HG03521 (cell line): Measurements from ENCODE around the gene MAML2.

ENCODE experiments used
- ATAC-seq: cut with Tn5 transposase; IDR thresholded peaks from one replicate; pipeline ENCODE4 v1.9.1; 2021; ENCODE audit warnings: mild to moderate bottlenecking, moderate library complexity; ENCODE audit not compliant: unreplicated experiment

The MAML2 gene

DNA sequence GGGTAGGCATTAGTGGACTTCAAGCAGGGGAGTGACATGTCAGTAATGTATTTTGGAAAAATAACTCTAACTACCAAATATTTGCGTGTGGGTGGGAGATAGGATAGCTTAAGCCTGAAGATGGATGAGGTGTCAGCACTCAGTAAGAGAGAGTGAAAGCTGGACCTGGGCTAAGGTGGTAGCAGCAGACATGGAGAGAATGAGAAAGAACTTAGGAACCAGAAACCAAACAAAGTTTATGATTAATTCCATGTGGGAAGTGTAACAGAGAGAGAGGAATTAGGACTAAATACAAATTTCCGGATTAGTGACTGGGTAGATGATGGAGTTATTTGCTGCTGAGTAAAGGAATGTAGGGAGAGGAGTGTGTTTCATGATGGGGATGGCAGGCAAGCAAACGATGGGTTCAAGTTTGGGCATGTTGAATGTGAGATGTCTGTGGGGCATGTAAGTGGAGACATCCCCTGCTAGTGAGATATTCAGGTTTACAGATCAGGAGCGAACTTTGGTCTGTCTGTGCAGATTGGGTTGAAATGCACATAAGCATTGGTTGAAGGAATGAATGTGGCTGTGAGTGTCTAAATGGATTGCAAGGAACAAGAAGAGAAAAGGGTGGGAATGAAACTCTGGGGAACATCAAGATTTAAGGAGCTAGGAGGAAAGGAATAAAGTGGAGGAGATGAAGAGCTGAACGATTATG is 233.5 kb downstream of the MAML2 start:
- ATAC-seq = no peak

- no peak for ATAC-seq
Observed at GRCh38 chr11:96107143-96107824, 235.7 kb downstream of the MAML2 start.

- no peak for ATAC-seq
Observed at GRCh38 chr11:96106645-96107044, 236.3 kb downstream of the MAML2 start.

DNA sequence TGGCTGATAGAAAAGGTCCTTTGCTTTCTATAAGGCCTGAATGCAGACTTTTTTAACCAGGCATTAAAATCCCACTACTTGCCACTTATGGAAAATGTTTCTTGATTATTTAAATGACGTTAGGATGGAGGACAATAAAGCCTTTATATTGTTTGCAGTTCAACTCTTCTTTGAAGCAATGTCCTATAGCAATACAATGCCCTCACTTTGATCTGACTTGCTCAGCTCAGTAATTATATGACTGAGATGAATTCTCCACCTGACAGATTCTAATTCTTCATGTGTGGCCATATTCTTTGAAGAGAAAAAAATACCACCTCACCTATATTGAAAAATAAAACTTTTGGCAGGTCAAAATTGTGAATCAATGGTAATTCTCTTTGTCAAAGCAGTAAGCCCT is 237.1 kb downstream of the MAML2 start:
- ATAC-seq = no peak

DNA sequence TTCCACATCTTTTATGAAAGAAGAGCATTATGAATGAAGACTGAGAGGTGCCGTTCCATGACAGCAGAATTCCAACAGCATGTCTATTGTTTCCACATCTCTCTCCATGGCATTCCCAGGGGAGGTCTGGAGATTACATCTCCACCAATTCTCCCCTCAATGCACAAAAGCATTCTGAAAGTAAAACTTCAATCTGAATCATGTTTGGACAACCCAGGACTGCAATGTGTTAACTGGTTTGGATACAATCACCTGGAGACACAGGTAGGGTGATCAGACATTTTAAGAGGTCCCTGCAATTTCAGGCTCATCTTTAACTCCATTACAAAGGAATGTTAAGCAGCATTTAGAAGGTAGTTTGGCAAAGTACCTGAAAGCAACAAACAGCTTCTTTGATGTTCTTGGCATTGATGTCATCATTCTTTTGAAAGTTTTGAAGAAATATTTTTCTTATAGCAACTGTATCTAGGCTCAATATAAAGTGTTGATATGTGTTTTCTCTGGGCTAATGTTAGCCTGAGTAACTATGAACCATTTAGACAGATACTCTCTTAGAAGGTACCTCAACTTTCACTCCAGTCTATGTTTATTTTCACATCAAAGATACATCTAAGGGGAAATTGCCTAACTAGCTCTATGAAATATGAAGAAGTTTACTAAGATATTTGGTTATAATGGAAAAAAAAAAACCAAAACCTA is 237.6 kb downstream of the MAML2 start:
- ATAC-seq = no peak

DNA sequence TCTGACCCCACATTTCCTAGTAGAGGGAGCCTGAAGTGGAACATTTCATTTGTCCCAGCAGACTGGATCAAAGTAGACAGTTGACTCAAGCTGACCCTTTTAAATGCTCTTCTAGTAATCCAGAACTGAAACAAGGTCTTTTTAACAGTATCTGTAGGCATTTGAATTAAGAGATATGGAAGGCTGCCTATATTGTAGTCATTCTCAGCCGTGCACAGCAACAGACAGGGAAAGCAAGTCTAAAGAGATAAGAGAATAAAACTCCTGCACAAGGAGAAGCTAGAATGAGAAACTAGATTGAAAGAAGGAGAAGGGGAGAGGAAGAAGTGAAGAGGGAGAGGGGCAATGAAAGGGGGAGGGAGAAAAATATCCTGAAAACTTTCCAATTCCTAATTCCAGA is 238.5 kb downstream of the MAML2 start:
- no peak for ATAC-seq

- ATAC-seq = no peak
Observed at GRCh38 chr11:96103721-96104120, 239.3 kb downstream of the MAML2 start.

- ATAC-seq = no peak
Observed at GRCh38 chr11:96103102-96103501, 239.9 kb downstream of the MAML2 start.

DNA sequence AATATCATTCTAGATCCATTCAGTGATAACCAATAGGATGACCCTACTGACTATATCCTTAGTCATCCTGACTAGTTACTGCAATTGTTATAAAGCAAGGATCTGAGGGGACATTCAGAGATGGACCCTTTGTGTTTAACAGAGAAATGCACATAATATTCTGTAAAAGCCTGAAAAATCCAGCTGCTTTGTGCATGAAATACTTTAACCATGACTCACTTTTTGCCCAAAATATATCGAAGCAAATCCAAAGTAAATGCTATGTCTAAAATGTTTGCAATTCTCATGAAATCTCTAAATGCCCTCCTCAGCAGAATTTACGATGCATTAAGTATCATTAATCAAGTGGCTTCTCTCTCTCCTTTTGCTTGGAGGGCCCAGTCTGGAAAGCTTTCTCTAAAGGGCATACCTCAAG is 240.3 kb downstream of the MAML2 start:
- no peak for ATAC-seq

DNA sequence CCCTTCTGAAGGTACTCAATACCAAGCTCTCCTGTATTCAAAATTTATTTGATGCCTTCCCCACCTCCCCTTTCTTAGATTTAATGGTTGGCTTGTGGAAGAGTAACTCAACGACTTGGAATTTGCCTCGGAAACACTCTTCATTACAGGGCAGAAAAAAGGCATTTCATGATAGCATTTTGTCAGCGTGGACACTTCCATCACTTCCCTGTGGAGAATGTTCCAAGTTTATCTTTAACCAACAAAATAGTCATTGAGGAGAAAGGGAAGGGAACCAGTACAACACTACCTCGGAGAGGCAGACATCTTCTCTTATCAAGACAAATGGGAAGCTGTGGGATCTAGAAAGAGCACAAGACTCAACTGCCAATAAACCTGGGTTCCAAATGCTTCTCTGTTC is 241.8 kb downstream of the MAML2 start:
- ATAC-seq = no peak

DNA sequence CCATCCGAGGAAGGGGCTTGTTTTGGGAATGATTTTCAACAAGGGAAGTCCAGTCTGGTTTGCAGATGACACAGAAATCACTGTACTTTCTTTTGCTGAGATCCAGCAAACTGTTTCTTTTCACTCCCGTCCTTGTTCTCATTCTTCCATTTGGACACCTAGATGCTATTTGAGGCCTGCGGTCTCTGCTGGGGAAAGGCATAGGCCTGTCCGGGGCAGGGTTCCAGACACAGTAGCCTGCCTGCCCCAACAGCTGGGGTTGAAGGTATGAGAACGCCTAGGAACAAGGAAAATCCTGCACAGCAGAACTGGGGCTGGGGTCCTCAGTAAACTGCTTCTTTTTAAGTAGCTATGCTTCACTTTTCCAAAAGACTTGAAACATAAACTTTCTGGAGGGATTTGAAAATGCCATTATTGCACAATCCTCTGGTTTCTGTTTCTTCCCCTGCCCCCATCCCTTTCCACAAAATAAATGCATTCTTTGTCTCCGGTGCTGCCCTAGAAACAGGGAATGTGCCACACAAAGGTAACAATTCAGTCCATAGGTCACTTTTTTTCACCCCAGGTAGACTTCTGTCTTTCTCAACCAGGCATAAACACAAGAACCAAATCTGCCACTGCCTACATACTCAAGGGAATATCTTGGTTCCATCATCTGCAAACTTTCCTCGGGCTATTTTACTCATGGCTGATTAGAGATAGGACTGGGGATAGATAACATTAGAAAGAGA is 244.3 kb downstream of the MAML2 start:
- no peak for ATAC-seq

DNA sequence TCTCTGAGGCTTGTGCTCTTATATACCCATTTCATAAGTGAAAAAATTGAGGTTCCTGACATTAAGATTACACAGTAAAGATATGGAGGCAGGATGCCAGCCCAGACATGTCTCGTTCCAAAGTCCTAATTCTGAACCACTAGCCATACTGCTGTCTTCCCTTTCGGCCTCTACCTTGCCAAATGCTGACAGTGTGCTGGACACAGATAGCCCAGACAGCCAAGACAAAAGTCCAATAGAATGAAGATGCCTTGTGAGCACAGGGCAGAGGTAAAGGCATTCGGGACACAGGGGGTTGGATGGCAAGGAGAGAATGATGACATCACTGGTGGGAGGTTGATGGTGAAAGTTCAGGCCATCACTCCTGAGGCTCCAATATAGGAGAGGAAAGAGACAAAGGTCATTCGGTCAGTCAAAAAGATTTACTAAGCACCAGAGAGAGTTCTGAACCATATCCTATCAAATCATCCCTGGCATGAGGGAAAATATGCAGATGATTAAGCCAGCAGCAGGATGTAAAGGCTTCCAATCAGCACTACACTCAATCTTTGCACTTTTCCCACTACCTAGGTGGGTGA is 245.1 kb downstream of the MAML2 start:
- no peak for ATAC-seq

- no peak for ATAC-seq
Observed at GRCh38 chr11:96096360-96096759, 246.6 kb downstream of the MAML2 start.

DNA sequence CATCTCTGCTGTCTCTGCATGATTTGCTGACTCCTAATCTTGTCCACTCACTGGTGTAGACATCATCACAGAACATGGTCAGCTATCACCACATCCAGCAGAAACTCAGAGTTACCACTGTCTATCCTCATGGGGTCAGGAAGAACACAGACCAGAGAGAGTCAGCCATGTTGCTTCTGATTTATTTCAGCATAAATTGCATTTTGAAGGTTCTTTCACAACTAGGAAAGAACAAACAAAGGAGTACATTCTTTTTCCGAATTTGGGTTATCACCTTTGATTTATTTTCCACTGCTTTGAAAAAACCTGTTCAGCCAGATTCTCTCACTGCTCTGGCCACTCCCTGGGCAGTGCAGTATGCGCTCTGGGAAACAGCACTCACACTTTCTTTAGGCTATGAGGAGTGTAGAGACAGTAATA is 247.1 kb downstream of the MAML2 start:
- no peak for ATAC-seq

DNA sequence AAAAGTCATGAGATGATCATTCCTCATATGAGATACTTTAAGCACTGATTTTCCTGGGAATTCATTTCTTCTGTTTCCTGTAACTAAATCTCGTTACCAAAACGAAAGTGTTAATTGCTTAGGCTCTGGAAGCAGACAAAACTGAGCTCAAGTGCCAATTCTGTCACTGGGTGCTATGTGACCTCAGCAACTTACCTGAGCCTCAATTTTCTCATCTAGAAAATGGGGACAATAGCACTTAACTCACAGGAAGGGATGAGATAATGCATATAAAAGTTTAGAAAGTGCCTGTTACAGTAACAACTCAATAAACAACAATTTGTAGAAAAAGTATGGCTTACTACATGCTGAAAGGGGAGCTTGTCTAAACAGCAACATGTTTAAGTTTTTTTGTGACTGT is 248.8 kb downstream of the MAML2 start:
- ATAC-seq = no peak

DNA sequence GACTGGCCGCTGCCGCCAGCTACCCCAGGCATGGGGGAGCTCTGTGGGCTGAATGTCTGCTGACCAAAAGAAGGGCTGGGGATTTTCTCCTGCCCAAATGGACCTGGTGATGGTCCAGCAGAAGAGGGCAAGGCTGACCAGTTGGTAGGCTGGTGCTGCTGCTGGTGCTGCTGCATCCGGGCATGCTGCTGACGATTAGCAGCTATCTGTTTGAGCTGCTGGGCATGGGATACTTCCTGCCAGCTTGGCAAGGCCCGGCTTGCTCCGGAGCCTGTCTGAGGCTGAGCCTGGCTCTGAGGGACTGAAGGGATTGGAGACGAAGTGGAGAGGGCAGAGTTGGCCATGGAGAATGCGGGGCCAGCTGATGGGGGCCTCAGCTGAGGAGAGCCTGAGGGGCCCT is 250.5 kb downstream of the MAML2 start:
- no peak for ATAC-seq

DNA sequence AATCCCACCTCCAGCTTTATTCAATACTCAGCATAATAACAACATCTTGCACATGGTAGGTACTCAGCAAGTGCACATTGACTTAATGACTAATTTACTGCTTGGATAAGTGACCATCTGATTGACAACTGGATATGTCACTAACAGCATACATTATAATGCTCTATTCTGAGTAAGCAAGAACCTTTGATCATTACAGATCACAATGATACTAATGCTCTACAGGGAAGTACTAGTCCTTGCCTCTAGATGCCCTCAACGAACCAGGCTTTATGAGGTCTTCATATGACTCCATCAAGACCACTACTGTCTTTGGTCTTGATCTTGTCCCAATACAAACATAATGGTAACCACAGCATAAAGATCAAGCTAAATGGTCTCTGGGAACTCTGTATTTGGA is 251.5 kb downstream of the MAML2 start:
- ATAC-seq = no peak

- ATAC-seq = no peak
Observed at GRCh38 chr11:96090711-96091110, 252.3 kb downstream of the MAML2 start.

GRCh38 chr11:96088914-96089313 is 254.1 kb downstream of the MAML2 start:
- no peak for ATAC-seq

DNA sequence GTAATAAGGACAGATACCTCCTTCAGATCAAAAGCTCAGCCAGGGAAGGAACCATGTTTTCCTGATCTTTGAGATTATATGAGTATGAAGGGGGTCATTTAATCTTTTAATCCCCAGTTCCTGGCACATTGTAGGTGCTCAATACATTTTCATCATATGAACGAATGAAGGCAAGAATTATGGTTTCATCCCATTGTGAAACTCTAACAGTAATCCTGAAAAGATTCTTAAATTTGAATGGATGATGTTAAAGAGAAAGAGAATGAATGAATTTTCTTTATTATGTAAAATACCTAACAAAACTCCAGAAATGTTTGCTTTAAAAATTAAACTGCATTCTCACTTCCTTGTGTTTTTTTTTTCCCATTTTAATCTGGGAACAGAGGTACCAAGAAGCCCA is 256.9 kb downstream of the MAML2 start:
- no peak for ATAC-seq

DNA sequence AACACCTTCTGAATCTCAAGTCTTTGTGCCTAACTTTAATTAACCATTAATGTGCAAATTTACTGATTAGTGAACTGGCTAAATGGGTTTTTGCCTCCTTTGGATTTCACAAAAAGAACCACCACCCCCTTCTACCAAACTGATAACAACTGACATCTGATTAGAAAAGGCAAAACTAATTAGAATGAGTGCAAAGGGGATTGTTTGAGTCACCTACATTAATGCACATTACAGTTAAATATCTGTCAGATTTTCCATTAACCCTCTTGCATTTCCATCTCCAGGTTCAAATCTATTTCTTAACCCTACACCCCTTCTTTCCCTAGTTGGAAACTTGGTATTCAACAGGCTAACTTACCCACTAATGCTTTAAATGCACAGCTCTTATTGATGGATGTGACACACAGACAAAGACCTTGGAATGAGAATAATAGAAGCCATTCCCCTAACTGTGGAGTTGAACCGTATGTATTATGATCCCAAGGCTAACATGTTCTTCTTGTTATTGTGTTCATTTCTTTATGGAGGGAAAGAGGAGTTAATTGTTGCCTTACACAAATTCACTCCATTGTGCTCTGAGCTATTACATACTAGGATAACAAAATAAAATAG is 257.6 kb downstream of the MAML2 start:
- no peak for ATAC-seq
